Duodenal mucosa (tissue), 2 donors: Measurements from ENCODE around the gene ADAMTSL4.

Experiments used
- H3K27ac ChIP-seq: one replicate; pipeline ENCODE4 v1.7.0; 2013; ENCODE audit warnings: low read depth, low read length
- H3K27me3 ChIP-seq, 2 donors: one replicate each; pipeline ENCODE4 v1.7.0; 2013; ENCODE audit warnings: low read length in 2 of 2, control low read depth in 1 of 2; ENCODE audit not compliant: insufficient read depth in 2 of 2, control insufficient read depth in 1 of 2
- H3K36me3 ChIP-seq, 2 donors: one replicate each; pipeline ENCODE4 v1.7.0; 2013; ENCODE audit warnings: low read length in 2 of 2, control low read depth in 1 of 2; ENCODE audit not compliant: insufficient read depth in 2 of 2, control insufficient read depth in 1 of 2
- H3K4me1 ChIP-seq, 2 donors: one replicate each; pipeline ENCODE4 v1.7.0; 2013; ENCODE audit warnings: low read length in 2 of 2, control low read depth in 1 of 2; ENCODE audit not compliant: insufficient read depth in 2 of 2, control insufficient read depth in 1 of 2
- H3K4me3 ChIP-seq, 2 donors: one replicate each; pipeline ENCODE4 v1.7.0; 2013; ENCODE audit warnings: low read length in 2 of 2, low read depth in 1 of 2
- H3K9ac ChIP-seq, 2 donors: one replicate each; pipeline ENCODE4 v1.7.0; 2013; ENCODE audit warnings: low read length in 2 of 2, low read depth in 1 of 2
- H3K9me3 ChIP-seq, 2 donors: one replicate each; pipeline ENCODE4 v1.7.0; 2013; ENCODE audit warnings: low read length in 2 of 2, control low read depth in 1 of 2; ENCODE audit not compliant: control insufficient read depth in 1 of 2

The ADAMTSL4 gene

DNA sequence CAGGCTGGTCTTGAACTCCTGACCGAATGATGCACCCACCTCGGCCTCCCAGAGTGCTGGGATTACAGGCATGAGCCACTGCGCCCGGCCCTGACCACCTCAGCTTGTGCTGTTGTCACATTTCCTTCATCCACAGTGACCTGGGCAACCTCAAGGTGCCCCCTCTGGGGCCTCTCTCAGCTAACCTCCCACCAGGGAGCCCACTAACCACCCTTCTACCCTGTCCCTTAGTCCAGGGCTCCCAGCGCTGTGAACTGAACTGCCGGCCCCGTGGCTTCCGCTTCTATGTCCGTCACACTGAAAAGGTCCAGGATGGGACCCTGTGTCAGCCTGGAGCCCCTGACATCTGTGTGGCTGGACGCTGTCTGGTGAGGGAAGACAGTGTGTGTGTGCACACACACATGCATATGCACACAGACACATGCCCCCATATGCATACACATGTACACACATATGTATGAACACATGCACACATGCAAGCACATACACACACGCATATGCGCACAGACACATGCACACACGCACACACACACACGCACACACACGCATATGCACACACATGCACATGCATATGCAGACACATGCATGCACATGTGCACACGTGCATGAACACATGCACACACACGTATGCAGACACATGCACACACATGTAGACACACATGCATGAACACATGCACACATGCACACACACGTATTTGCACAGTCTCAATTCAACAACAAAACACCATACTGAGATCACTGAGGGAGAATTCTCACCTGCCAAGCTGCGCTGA is 6.2 kb downstream of the ADAMTSL4 start:
- Histone ChIP-seq H3K9ac (no peak overlapping the region), H3K9me3 (no peaks in the 10 kb centered on the region), H3K36me3 (peaks cover 0 to 6% of the 10 kb centered on the region in 2 donors), H3K27ac (no peak overlapping the region), H3K4me1 (peaks cover 21 to 24% of the 10 kb centered on the region in 2 donors), H3K4me3 (no peak overlapping the region), H3K27me3 (no peaks in the 10 kb centered on the region)

DNA sequence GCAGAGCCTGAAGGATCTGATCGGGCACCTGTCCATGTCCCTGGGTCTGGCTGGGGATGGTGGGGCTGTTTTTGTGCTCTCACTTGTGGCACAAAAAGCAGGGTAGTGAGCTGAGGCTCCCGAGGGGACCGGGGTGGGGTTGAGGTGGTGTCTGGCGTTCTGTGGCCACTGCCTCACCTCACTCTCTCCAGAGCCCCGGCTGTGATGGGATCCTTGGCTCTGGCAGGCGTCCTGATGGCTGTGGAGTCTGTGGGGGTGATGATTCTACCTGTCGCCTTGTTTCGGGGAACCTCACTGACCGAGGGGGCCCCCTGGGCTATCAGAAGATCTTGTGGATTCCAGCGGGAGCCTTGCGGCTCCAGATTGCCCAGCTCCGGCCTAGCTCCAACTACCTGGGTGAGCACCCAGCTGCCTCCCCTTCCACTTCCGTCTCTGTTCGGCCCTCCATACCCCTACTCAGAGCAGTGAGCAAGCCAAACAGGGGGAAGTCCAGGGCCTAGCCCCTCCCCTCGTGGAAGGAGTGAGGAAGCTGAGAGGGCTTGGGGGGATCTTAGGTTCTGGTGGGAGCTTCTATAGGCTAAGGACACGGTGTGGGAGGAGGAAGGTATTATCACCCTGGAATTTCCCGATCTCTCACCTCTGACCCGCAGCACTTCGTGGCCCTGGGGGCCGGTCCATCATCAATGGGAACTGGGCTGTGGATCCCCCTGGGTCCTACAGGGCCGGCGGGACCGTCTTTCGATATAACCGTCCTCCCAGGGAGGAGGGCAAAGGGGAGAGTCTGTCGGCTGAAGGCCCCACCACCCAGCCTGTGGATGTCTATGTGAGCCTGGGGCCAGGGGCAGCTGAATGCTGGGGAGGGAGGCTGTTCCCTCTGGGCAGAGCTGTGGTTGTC is 7.0 kb downstream of the ADAMTSL4 start:
- no peaks in the 10 kb centered on the region for H3K9me3 ChIP-seq
- no peak overlapping the region for H3K4me3 ChIP-seq
- H3K27me3 ChIP-seq, result no peaks in the 10 kb centered on the region
- H3K9ac ChIP-seq, result no peak overlapping the region
- H3K4me1 ChIP-seq, result peaks cover 26 to 30% of the 10 kb centered on the region in 2 donors
- H3K27ac ChIP-seq, result no peak overlapping the region
- H3K36me3 ChIP-seq, result peaks cover 0 to 6% of the 10 kb centered on the region in 2 donors

DNA sequence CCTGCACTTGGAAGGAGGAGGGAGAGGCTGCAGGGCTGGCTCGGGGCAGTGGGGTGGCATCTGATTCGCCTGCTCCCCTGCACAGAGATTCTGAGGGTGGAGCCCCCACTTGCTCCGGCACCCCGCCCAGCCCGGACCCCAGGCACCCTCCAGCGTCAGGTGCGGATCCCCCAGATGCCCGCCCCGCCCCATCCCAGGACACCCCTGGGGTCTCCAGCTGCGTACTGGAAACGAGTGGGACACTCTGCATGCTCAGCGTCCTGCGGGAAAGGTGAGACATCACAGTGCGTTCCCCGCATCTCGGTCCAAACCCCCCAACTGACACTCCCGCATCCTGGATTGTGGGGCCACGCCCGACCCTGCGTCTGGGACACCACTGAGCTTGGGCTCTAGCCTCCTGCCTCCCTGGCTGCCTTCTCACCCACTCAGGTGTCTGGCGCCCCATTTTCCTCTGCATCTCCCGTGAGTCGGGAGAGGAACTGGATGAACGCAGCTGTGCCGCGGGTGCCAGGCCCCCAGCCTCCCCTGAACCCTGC is 7.9 kb downstream of the ADAMTSL4 start:
- Histone ChIP-seq H3K9me3 (no peaks in the 10 kb centered on the region), H3K27me3 (no peaks in the 10 kb centered on the region), H3K4me1 (peaks cover 23 to 36% of the 10 kb centered on the region in 2 donors), H3K36me3 (peaks cover 0 to 6% of the 10 kb centered on the region in 2 donors), H3K4me3 (no peak overlapping the region), H3K27ac (no peak overlapping the region), H3K9ac (no peak overlapping the region)

DNA sequence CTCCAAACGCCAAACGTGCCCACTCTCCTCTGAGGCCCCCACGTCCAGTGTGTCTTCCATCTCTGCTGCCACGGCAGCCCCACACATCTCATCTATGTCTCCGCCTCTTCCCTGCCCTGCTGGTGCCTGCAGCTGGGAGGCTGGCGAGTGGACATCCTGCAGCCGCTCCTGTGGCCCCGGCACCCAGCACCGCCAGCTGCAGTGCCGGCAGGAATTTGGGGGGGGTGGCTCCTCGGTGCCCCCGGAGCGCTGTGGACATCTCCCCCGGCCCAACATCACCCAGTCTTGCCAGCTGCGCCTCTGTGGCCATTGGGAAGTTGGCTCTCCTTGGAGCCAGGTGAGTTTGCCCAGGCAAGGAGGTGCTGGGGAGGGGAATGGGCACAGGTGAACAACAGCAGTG is 8.6 kb downstream of the ADAMTSL4 start:
- Histone ChIP-seq H3K36me3 (peaks cover 0 to 6% of the 10 kb centered on the region in 2 donors), H3K27ac (no peak overlapping the region), H3K4me1 (peaks cover 24 to 39% of the 10 kb centered on the region in 2 donors), H3K9ac (no peak overlapping the region), H3K4me3 (no peak overlapping the region), H3K27me3 (no peaks in the 10 kb centered on the region), H3K9me3 (no peaks in the 10 kb centered on the region)

DNA sequence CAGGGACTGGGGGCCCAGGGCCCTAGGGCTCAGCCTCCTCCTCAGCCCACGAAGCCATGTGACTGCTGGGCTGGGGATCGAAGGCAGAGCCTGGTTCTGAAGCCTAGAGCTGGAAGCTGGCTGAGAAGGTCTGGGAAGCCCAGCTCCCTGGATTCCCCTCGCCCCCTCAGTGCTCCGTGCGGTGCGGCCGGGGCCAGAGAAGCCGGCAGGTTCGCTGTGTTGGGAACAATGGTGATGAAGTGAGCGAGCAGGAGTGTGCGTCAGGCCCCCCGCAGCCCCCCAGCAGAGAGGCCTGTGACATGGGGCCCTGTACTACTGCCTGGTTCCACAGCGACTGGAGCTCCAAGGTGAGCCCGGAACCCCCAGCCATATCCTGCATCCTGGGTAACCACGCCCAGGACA is 9.1 kb downstream of the ADAMTSL4 start:
- H3K27ac ChIP-seq, result no peak overlapping the region
- no peaks in the 10 kb centered on the region for H3K9me3 ChIP-seq
- H3K4me1 ChIP-seq, result peaks cover 26 to 39% of the 10 kb centered on the region in 2 donors
- no peaks in the 10 kb centered on the region for H3K27me3 ChIP-seq
- H3K9ac ChIP-seq, result no peak overlapping the region
- no peak overlapping the region for H3K4me3 ChIP-seq
- H3K36me3 ChIP-seq, result peaks cover 0 to 6% of the 10 kb centered on the region in 2 donors

DNA sequence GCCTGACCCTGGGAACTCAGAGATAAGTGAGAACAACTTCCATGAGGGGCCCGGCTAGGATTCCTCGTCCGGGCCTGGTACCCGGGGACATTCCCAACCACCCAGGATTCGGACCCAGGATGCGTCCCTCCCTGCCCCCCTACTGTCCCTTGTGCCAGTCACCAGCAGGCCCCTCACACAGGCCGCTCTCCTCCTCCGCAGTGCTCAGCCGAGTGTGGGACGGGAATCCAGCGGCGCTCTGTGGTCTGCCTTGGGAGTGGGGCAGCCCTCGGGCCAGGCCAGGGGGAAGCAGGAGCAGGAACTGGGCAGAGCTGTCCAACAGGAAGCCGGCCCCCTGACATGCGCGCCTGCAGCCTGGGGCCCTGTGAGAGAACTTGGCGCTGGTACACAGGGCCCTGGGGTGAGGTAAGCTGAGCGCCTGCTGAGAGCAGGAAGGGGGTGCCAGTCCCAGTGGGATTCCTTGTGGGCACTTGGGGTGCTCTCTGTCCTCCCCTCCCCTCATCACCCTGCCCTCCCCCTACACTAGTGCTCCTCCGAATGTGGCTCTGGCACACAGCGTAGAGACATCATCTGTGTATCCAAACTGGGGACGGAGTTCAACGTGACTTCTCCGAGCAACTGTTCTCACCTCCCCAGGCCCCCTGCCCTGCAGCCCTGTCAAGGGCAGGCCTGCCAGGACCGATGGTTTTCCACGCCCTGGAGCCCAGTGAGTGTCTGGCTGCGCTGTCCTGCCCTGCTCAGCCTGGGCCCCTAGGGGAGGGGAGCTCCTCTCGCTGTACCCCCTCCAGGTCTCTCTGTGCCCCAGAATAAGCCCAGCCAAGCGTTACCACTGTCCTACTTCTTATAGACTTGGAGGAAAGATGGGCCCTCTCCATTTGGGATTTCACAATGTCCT is 9.8 kb downstream of the ADAMTSL4 start:
- Histone ChIP-seq H3K27me3 (no peaks in the 10 kb centered on the region), H3K4me1 (peaks cover 33 to 46% of the 10 kb centered on the region in 2 donors), H3K36me3 (peaks cover 0 to 6% of the 10 kb centered on the region in 2 donors), H3K27ac (no peak overlapping the region), H3K4me3 (no peak overlapping the region), H3K9ac (no peak overlapping the region), H3K9me3 (no peaks in the 10 kb centered on the region)

DNA sequence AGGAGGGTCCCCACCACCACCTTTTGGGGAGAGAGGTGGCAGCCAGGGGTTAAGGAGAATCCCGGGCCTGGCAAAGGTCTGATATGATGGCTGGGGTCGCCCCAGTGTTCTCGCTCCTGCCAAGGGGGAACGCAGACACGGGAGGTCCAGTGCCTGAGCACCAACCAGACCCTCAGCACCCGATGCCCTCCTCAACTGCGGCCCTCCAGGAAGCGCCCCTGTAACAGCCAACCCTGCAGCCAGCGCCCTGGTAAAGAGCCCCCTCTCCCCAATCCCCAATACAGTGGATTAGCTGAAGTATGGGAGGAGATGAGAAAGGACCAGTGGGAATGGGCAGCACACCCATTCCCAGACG is 10.4 kb downstream of the ADAMTSL4 start:
- H3K27ac ChIP-seq, result no peak overlapping the region

DNA sequence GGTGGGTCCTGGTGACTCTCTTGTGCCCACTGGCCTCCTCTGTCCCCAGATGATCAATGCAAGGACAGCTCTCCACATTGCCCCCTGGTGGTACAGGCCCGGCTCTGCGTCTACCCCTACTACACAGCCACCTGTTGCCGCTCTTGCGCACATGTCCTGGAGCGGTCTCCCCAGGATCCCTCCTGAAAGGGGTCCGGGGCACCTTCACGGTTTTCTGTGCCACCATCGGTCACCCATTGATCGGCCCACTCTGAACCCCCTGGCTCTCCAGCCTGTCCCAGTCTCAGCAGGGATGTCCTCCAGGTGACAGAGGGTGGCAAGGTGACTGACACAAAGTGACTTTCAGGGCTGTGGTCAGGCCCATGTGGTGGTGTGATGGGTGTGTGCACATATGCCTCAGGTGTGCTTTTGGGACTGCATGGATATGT is 10.8 kb downstream of the ADAMTSL4 start:
- H3K4me1 ChIP-seq, result peaks cover 41 to 54% of the 10 kb centered on the region in 2 donors
- H3K9ac ChIP-seq, result peak overlapping the region; percentile 96 to 98
- no peaks in the 10 kb centered on the region for H3K9me3 ChIP-seq
- H3K27ac ChIP-seq, result no peak overlapping the region
- H3K36me3 ChIP-seq, result peaks cover 0 to 6% of the 10 kb centered on the region in 2 donors
- H3K4me3 ChIP-seq, result peak overlapping the region; percentile 75 to 80
- no peaks in the 10 kb centered on the region for H3K27me3 ChIP-seq

More for the DNA sequence above, 10.4 kb downstream of the ADAMTSL4 start:
- Histone ChIP-seq H3K4me3 (no peak overlapping the region), H3K9ac (peak overlapping the region; percentile 96 to 98), H3K4me1 (peaks cover 37 to 51% of the 10 kb centered on the region in 2 donors), H3K27me3 (no peaks in the 10 kb centered on the region), H3K36me3 (peaks cover 0 to 6% of the 10 kb centered on the region in 2 donors), H3K9me3 (no peaks in the 10 kb centered on the region)

DNA sequence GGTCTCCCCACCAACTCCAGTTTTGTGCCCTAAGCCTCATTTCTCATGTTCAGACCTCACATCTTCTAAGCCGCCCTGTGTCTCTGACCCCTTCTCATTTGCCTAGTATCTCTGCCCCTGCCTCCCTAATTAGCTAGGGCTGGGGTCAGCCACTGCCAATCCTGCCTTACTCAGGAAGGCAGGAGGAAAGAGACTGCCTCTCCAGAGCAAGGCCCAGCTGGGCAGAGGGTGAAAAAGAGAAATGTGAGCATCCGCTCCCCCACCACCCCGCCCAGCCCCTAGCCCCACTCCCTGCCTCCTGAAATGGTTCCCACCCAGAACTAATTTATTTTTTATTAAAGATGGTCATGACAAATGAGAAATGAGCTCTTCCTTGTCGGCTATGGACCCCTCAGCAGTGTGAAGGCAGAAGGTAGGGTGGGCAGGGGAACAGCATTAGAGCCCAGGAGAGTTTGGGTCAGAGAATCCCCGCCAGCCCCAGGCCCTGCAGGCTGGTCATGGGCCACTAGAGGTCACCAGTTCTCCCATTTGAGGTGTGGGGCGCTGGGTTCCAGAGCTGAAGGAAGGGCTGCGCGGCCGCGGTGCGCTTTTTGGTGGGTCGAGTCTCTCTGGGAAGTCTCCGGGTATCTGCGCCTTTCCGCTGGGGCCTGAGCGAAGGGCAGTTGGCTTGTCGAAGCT is 11.5 kb downstream of the ADAMTSL4 start:
- Histone ChIP-seq H3K9me3 (no peaks in the 10 kb centered on the region), H3K27ac (peak overlapping the region; percentile 100), H3K4me1 (peaks cover 42 to 61% of the 10 kb centered on the region in 2 donors), H3K36me3 (peaks cover 0 to 1% of the 10 kb centered on the region in 2 donors), H3K27me3 (no peaks in the 10 kb centered on the region), H3K4me3 (peak overlapping the region; percentile 75 to 80), H3K9ac (peak overlapping the region; percentile 96 to 98)
